ES-I3 (cell line): ENCODE results near the gene ZDHHC11B.
"Not testable (repeated sequence)": the region's sequence is repeated elsewhere in the genome, so short reads cannot be mapped to it uniquely, and the experiment has no call there.

Source experiments
- H3K36me3 ChIP-seq: 2 replicates; pipeline ENCODE4 v1.6.1; 2013; ENCODE audit warnings: mild to moderate bottlenecking, low read length, control low read depth, moderate library complexity; ENCODE audit not compliant: insufficient read depth
- H3K4me1 ChIP-seq: 2 replicates; pipeline ENCODE4 v1.6.1; 2013; ENCODE audit warnings: mild to moderate bottlenecking, control low read depth, low read length; ENCODE audit not compliant: insufficient read depth
- H3K9ac ChIP-seq: 2 replicates; pipeline ENCODE4 v1.6.1; 2013; ENCODE audit warnings: low read depth, mild to moderate bottlenecking, low read length, moderate library complexity
- H3K9me3 ChIP-seq: 2 replicates; pipeline ENCODE4 v1.6.1; 2013; ENCODE audit warnings: mild to moderate bottlenecking, low read length, moderate library complexity; ENCODE audit not compliant: control insufficient read depth, insufficient read depth

ZDHHC11B gene

GRCh38 chr5:745272-746142, 39.0 kb downstream of the ZDHHC11B start:
- not testable (repeated sequence) for H3K36me3 ChIP-seq, H3K9me3 ChIP-seq, H3K9ac ChIP-seq, H3K4me1 ChIP-seq

GRCh38 chr5:743696-744404, 40.7 kb downstream of the ZDHHC11B start:
- H3K9ac ChIP-seq, H3K9me3 ChIP-seq, H3K36me3 ChIP-seq, H3K4me1 ChIP-seq: not testable (repeated sequence)

- H3K4me1 ChIP-seq, H3K9ac ChIP-seq, H3K9me3 ChIP-seq, H3K36me3 ChIP-seq: not testable (repeated sequence)
Observed at GRCh38 chr5:742276-742675, 42.3 kb downstream of the ZDHHC11B start.

DNA sequence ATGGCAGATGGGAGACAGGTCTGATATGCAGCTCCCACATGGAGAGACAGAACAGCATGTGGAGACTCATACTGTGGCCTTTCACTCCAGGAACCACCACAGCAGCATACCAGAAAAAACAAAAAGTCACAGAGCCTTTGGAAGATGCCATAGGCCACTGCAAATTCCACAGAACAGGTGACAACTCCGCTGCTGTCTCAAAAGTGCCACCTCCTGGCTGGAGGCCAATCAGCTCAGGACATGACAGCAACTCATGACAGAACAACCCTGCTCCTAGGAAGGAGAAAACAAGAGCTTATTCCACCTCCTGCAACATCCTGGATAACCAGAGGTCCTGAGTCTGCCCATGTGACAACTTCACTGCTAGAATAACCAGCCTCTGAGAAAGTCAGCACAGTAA, 50.4 kb downstream of the ZDHHC11B start:
- not testable (repeated sequence) for H3K9ac ChIP-seq

DNA sequence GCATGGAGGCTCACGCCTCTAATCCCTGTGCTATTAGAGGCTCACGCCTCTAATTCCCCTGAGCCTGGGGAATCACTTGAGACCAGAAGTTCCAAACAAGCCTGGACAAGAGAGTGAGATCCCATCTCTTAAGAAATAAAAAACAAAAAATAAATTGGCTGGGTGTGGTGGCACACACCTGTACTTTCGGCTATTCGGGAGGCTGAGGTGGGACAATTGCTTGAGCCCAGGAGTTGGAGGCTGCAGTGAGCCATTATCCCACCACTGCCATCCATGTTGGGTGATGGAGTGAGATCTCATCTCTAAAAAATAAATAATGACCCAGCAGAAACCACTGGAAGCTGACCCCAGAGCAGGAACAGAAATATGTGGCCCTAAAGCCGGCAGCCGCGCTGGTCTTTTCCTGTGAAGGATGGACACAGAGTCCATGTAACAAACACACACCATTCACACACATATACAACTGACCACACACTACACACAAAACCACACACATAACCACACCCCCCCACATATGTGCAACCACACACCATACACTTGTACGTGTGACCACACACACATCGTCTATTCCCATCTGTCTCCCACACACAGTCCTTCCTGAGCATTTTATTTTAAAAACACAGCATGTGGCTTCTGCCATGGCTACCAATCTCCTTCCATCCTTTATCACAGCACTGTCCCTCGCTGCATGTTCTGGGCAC, 51.6 kb downstream of the ZDHHC11B start:
- not testable (repeated sequence) for H3K4me1 ChIP-seq, H3K9ac ChIP-seq, H3K36me3 ChIP-seq, H3K9me3 ChIP-seq

More for the DNA sequence above, 50.4 kb downstream of the ZDHHC11B start:
- H3K9me3 ChIP-seq, H3K4me1 ChIP-seq, H3K36me3 ChIP-seq: not testable (repeated sequence)

- not testable (repeated sequence) for H3K4me1 ChIP-seq, H3K36me3 ChIP-seq, H3K9ac ChIP-seq, H3K9me3 ChIP-seq
Observed at GRCh38 chr5:729225-729624, 55.3 kb downstream of the ZDHHC11B start.

DNA sequence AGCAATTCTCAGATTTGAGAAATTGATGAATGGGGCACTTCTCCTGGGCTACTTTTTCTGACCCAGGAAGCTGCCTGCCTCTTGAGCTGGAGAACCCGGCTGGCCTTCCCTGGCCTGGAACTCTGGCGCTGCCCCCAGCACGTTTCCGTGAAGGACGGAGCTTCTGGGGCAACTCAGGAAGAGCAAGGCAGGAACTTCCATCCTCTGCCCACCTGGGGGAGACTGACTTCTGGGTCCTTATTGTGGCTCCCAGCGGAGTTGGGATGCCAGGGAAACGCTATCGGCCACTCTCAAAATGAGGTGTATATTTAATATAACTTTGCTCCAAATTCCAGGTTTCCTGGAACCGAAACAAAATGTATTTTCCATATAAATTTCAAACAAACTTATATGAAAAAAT, 57.4 kb downstream of the ZDHHC11B start:
- not testable (repeated sequence) for H3K36me3 ChIP-seq, H3K9ac ChIP-seq, H3K4me1 ChIP-seq, H3K9me3 ChIP-seq

DNA sequence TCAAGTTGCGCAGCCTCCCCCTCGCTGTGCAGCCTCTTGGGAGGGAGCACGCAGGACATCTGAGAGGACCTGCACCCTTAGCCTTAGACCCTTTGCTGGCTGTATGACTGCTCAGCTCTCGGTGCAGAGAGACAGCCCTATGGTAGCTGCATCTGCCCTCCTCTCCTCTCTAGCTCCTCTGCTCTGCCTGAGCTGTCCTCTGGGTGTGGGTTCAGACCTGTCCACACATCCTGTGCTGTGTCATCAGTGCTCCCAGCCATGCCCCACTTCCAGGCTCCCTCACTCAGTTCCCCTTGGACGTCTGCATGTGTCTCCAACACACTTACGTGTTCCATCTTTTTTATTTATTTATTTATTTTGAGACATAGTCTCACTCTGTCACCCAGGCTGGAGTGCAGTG, 60.7 kb downstream of the ZDHHC11B start:
- H3K36me3 ChIP-seq, H3K9ac ChIP-seq, H3K4me1 ChIP-seq, H3K9me3 ChIP-seq: not testable (repeated sequence)

GRCh38 chr5:723309-723708, 61.2 kb downstream of the ZDHHC11B start:
- not testable (repeated sequence) for H3K4me1 ChIP-seq, H3K36me3 ChIP-seq, H3K9ac ChIP-seq, H3K9me3 ChIP-seq

GRCh38 chr5:719379-719778, 65.2 kb downstream of the ZDHHC11B start:
- not testable (repeated sequence) for H3K9ac ChIP-seq, H3K36me3 ChIP-seq, H3K9me3 ChIP-seq, H3K4me1 ChIP-seq

DNA sequence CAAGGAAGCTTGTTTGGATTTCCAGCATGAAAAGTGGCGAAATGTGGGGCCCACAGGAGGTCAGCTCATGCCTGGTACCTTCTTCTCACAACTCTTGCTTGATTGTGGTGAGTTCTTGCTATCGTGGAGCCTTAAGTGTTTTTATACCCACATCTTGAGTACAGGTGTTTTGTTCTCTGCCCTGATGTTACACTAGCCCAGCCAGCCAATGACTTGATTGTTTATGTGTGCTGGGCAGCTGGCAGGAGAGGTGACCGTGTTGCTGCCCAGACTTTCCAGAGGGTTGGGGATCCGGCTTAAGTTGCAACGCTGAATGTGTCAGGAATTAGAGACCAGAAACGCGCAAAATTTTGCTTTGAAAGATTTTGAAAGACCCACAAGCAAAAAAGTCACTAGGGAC, 67.4 kb downstream of the ZDHHC11B start:
- H3K4me1 ChIP-seq = no peaks in the 10 kb centered on the region
- H3K9me3 ChIP-seq = no peaks in the 10 kb centered on the region
- H3K9ac ChIP-seq = no peak overlapping the region
- no peaks in the 10 kb centered on the region for H3K36me3 ChIP-seq

GRCh38 chr5:716740-717139, 67.8 kb downstream of the ZDHHC11B start:
- H3K4me1 ChIP-seq, H3K9me3 ChIP-seq, H3K36me3 ChIP-seq, H3K9ac ChIP-seq: not testable (repeated sequence)

- not testable (repeated sequence) for H3K9ac ChIP-seq, H3K36me3 ChIP-seq, H3K4me1 ChIP-seq, H3K9me3 ChIP-seq
Observed at GRCh38 chr5:715636-716035, 68.9 kb downstream of the ZDHHC11B start.

DNA sequence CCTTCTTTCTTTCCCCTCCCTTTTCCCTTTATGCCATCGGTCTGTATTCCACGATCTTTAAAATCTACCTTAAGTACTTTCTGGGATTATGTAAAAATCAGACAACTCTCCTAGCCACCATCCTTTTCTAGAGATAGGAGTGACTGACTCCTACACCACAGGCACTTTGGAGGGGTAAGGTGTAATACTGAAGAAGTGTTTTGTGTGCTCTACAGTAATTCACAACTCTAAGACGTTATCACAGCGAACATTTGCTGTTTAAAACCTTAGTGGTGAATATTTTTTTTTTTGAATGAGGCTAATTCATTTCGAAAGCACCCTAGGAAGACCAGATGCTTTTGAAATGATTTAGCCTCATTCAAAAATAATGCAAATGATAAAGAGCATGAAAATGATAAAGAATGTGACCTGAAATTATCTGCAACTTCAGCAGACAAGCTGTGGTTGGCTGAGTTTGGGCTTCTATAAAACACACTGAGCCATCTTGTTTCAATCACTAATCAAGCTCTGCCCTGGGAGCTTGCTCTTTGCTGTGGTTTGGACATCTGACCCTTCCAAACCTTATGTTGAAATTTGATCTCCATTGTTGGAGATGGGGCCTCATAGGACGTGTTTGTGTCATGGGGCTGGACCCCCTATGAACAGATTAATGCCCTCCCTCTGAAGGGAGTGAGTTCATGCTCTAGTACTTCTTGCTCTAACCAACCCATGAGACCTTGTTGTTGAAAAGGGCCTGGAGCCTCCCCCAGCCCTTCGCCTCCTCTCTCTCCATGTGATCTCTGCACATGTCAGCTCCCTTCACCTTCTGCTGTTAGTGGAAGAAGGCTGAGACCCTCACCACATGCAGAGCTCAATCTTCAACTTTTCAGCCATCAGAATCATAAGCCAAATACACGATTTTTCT, 70.1 kb downstream of the ZDHHC11B start:
- H3K4me1 ChIP-seq, H3K9ac ChIP-seq, H3K9me3 ChIP-seq, H3K36me3 ChIP-seq: not testable (repeated sequence)
